Epithelial cell of prostate (primary cell): ENCODE results near the gene CYCS.
"Not testable (repeated sequence)": the region's sequence is repeated elsewhere in the genome, so short reads cannot be mapped to it uniquely, and the experiment has no call there.

Source experiments
- DNase-seq: peaks from one replicate; pipeline ENCODE4 v3.0.0-alpha.2; 2011; ENCODE audit warnings: low read depth, low spot score
- H3K27ac ChIP-seq: fragments of 450-650 bp; 2 replicates; pipeline ENCODE4 v1.5.1; 2017; ENCODE audit warnings: mild to moderate bottlenecking

CYCS gene

GRCh38 chr7:25125137-25125946 lies at the start of gene CYCS:
TSS of gene CYCS (minus strand) at chr7:25125260. CDS start at chr7:25124119, 1,141 bp downstream.
- peak; percentile 99 for DNase-seq
- peak within 1 kb of the TSS; percentile 64 for H3K27ac ChIP-seq

GRCh38 chr7:25173184-25173583 lies 48.1 kb upstream of the CYCS start:
- H3K27ac ChIP-seq, result no peak overlapping the region
- no peak for DNase-seq

GRCh38 chr7:25171516-25171915 lies 46.5 kb upstream of the CYCS start:
- DNase-seq, result no peak
- no peak overlapping the region for H3K27ac ChIP-seq

- no peak for DNase-seq
- no peak overlapping the region for H3K27ac ChIP-seq
Measured at GRCh38 chr7:25171071-25171470, 46.0 kb upstream of the CYCS start.

- no peak for DNase-seq
- no peak overlapping the region for H3K27ac ChIP-seq
Measured at GRCh38 chr7:25169683-25170082, 44.6 kb upstream of the CYCS start.

GRCh38 chr7:25168145-25168544 lies 43.1 kb upstream of the CYCS start:
- DNase-seq, result no peak
- no peak overlapping the region for H3K27ac ChIP-seq

- H3K27ac ChIP-seq, result no peak overlapping the region
- peak; percentile 12 for DNase-seq
Measured at GRCh38 chr7:25167262-25167843, 42.3 kb upstream of the CYCS start.

GRCh38 chr7:25159983-25160596 lies 35.0 kb upstream of the CYCS start:
- H3K27ac ChIP-seq, DNase-seq: not testable (repeated sequence)

- DNase-seq, result no peak
Measured at GRCh38 chr7:25158966-25159365, 33.9 kb upstream of the CYCS start.

GRCh38 chr7:25151773-25152172 lies 26.7 kb upstream of the CYCS start:
- no peak for DNase-seq
- H3K27ac ChIP-seq, result no peak overlapping the region

More at GRCh38 chr7:25158966-25159365, 33.9 kb upstream of the CYCS start:
- H3K27ac ChIP-seq, result no peak overlapping the region

GRCh38 chr7:25149836-25150235 lies 24.8 kb upstream of the CYCS start:
- H3K27ac ChIP-seq, result no peak overlapping the region
- no peak for DNase-seq

GRCh38 chr7:25148772-25149575 lies 23.9 kb upstream of the CYCS start:
- no peak overlapping the region for H3K27ac ChIP-seq
- no peak for DNase-seq

- no peak overlapping the region for H3K27ac ChIP-seq
- DNase-seq, result no peak
Measured at GRCh38 chr7:25143763-25144162, 18.7 kb upstream of the CYCS start.

- no peak overlapping the region for H3K27ac ChIP-seq
- DNase-seq, result no peak
Measured at GRCh38 chr7:25139536-25139935, 14.5 kb upstream of the CYCS start.

- H3K27ac ChIP-seq, result no peak overlapping the region
- DNase-seq, result no peak
Measured at GRCh38 chr7:25134358-25135010, 9.4 kb upstream of the CYCS start.

- H3K27ac ChIP-seq, result no peak overlapping the region
- no peak for DNase-seq
Measured at GRCh38 chr7:25132430-25132829, 7.4 kb upstream of the CYCS start.

- DNase-seq, result no peak
Measured at GRCh38 chr7:25126751-25127150, 1.7 kb upstream of the CYCS start.

GRCh38 chr7:25124465-25125136 lies 459 bp downstream of the CYCS start:
- no peak for DNase-seq
- H3K27ac ChIP-seq, result peak overlapping the region; percentile 64

More at GRCh38 chr7:25126751-25127150, 1.7 kb upstream of the CYCS start:
- no peak overlapping the region for H3K27ac ChIP-seq

GRCh38 chr7:25122373-25122772 lies 2.7 kb downstream of the CYCS start:
- DNase-seq, result no peak
- no peak overlapping the region for H3K27ac ChIP-seq
